Epidermal melanocyte (primary cell): Measurements from ENCODE around the gene PSD2.

ENCODE experiments used
- DNase-seq: peaks from one replicate; pipeline ENCODE4 v3.0.0; 2011; ENCODE audit warnings: low spot score; ENCODE audit not compliant: insufficient read length

Gene PSD2

GRCh38 chr5:139763280-139763929, 32.2 kb upstream of the PSD2 start:
- no peak for DNase-seq

- no peak for DNase-seq
Observed at GRCh38 chr5:139763930-139764791, 31.4 kb upstream of the PSD2 start.

- no peak for DNase-seq
Observed at GRCh38 chr5:139764886-139765408, 30.7 kb upstream of the PSD2 start.

GRCh38 chr5:139765409-139766217, 30.0 kb upstream of the PSD2 start:
- peak; percentile 91 for DNase-seq

- DNase-seq, result no peak
Observed at GRCh38 chr5:139767960-139768359, 27.6 kb upstream of the PSD2 start.

GRCh38 chr5:139768807-139769465, 26.7 kb upstream of the PSD2 start:
- DNase-seq, result no peak

GRCh38 chr5:139769477-139769876, 26.1 kb upstream of the PSD2 start:
- DNase-seq, result no peak

- no peak for DNase-seq
Observed at GRCh38 chr5:139770722-139771121, 24.9 kb upstream of the PSD2 start.

GRCh38 chr5:139772089-139772791, 23.4 kb upstream of the PSD2 start:
- peak; percentile 13 for DNase-seq

GRCh38 chr5:139772927-139773690, 22.5 kb upstream of the PSD2 start:
- DNase-seq, result no peak

- peak; percentile 69 for DNase-seq
Observed at GRCh38 chr5:139774980-139775661, 20.5 kb upstream of the PSD2 start.

GRCh38 chr5:139775872-139776271, 19.7 kb upstream of the PSD2 start:
- DNase-seq, result no peak

GRCh38 chr5:139776861-139777260, 18.7 kb upstream of the PSD2 start:
- DNase-seq, result no peak

GRCh38 chr5:139783436-139783965, 12.1 kb upstream of the PSD2 start:
- DNase-seq, result no peak

GRCh38 chr5:139784488-139784887, 11.1 kb upstream of the PSD2 start:
- DNase-seq, result no peak

- no peak for DNase-seq
Observed at GRCh38 chr5:139787257-139787567, 8.4 kb upstream of the PSD2 start.

GRCh38 chr5:139787568-139788293, 7.9 kb upstream of the PSD2 start:
- peak; percentile 97 for DNase-seq

- DNase-seq, result no peak
Observed at GRCh38 chr5:139788294-139788910, 7.2 kb upstream of the PSD2 start.
